Ovary (tissue), 9 donors: ENCODE data around the gene AMOTL2. TPM values are rescaled to one million over a fixed set of nuclear protein-coding genes. Genes with fewer than 3 reads are reported as not detected.
A peak's percentile ranks its signal among the peaks of the same experiment; 100 is the strongest.

ENCODE experiments used
- DNase-seq, 5 donors: peaks; one replicate each; pipeline ENCODE4 v3.0.0-alpha.2; 2019 to 2020
- H3K27ac ChIP-seq, 2 donors: fragments of 200-600 bp; one replicate each; pipeline versions ENCODE4 v1.5.1 to v1.8.0; 2019 to 2022
- H3K27me3 ChIP-seq: fragments of 200-600 bp; one replicate; pipeline ENCODE4 v1.8.0; 2022
- H3K36me3 ChIP-seq: fragments of 200-600 bp; sonication (generic); one replicate; pipeline ENCODE4 v1.5.1; 2019
- H3K4me1 ChIP-seq: one replicate; pipeline ENCODE4 v1.8.1; 2013; ENCODE audit warnings: mild to moderate bottlenecking, moderate library complexity; ENCODE audit not compliant: insufficient read depth
- H3K4me3 ChIP-seq: fragments of 200-600 bp; sonication (generic); one replicate; pipeline ENCODE4 v1.5.1; 2017
- H3K9me3 ChIP-seq, 2 donors: fragments of 200-600 bp in 1 of 2; sonication (generic) in 1 of 2; one replicate each; pipeline versions ENCODE4 v1.5.1 to v1.8.1; 2013 to 2019; ENCODE audit warnings: mild to moderate bottlenecking in 1 of 2, moderate library complexity in 1 of 2
- EP300 ChIP-seq: sonication (generic); formaldehyde crosslinking; IDR thresholded peaks from one replicate; pipeline ENCODE4 v1.6.1; 2017; ENCODE audit warnings: antibody characterized with exemption
- POLR2A ChIP-seq: fragments of 450-650 bp; IDR thresholded peaks from one replicate; pipeline ENCODE4 v1.6.1; 2017; ENCODE audit warnings: antibody characterized with exemption, mild to moderate bottlenecking, moderate library complexity
- WGBS, 3 donors: extraction: QIAGEN DNeasy Blood & Tissue Kit in 1 of 3; methylation state at CpG; one replicate each; pipeline versions ENCODE4 v1.1.5 to v1.1.7; 2013 to 2017; 5-methylcytosine and 5-hydroxymethylcytosine counted together
- intact Hi-C, 4 donors: fragments of 100-400 bp; cut with DNase I; formaldehyde crosslinking; loops; one replicate each; pipeline versions ENCODE4 v1.11.0 to v1.15.1; 2022 to 2023
- polyA plus RNA-seq, 2 donors: library from polyadenylated mRNA; stranded (reverse); fragments of 200-250 nt in 1 of 2; fragments of 350-450 nt in 1 of 2; fragmentation: Illumina TruSeq in 1 of 2; extraction: RNeasy Lipid Tissue Mini Kit (QIAGEN cat#74804) in 1 of 2; gene quantifications; one replicate each; pipeline ENCODE4 v1.2.3, GENCODE V29; 2013 to 2014
- total RNA-seq, 7 donors: library from RNA; depleted of rRNA in 2 of 7; stranded (reverse); fragments of >200 nt in 2 of 7; fragmentation: NEBNext Ultra II Directional in 3 of 7; extraction: Animal tissue kit (Norgen Biotek cat#: 25700) in 3 of 7; gene quantifications; one replicate each; pipeline versions ENCODE4 v1.1.0 to v1.2.4, GENCODE V29; 2016 to 2023
- TF ChIP-seq, protein P1 (sequence below), 3 donors: fragments of 450-650 bp in 2 of 3; fragments of 200-600 bp in 1 of 3; IDR thresholded peaks; one replicate each; pipeline versions ENCODE4 v1.5.1 to v1.8.0; 2016 to 2022; ENCODE audit warnings: antibody characterized with exemption in 3 of 3, mild to moderate bottlenecking in 1 of 3
- donor health status: DM: no; HTN: no; CAD: no; lungs with moderate emphysema.
- donor health status: DM: no; HTN: no; CAD: no.
- donor health status: Bipolar disorder and iron deficiency.
- donor health status: DM: yes; HTN: yes; CAD: no.
- donor health status: DM: no; HTN: no; CAD: no.
- donor health status: DM: yes; HTN: yes; CAD: no.

AMOTL2 gene
- total and polyA plus RNA-seq, 9 donors, result 20.5 to 60.4 (median 42.4) TPM

DNA sequence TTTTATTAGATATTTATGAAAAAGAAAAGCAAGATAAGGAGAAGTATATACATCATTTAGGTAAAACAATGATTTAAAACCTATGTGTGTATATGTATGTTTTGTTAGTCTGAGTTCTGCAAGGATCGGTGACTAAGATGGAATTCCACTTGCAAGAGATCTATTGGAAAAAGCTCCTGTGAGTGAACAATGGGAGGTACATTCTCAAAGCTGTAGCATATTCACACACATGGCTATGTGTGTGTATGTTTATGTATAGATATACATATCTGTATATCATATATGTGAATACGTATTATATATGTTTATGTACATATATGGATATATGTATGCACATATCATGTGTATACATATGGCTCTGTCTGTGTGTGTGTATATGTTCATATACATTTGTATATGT is 54.3 kb downstream of the AMOTL2 start:
- intact Hi-C loops, result loop anchor here in 1 of 4 donors (5.0 kb wide), 1 partner anchor 52 kb away; the partner anchor contains the start of gene AMOTL2

DNA sequence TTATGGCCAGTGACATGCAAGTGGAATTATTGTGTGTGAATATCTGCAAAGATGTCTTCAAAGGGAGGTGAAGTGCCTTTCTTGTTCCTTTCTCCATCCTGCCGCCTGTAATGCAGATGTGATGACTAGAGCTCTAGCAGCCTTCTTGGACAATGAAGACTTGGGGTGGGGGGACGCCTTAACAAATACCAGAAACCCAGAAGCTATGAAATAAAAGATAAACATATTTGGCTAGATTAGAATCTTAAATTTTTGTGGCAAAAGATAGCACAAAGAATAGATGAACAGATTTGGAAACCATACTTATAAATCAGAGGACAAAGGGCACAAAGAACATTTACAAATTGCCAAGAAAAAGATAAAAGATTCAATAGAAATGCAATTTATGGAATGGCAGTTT is 56.1 kb downstream of the AMOTL2 start:
- H3K36me3 ChIP-seq, result no peaks in the 10 kb centered on the region
- intact Hi-C loops, result loop anchor here in 1 of 4 donors (5.0 kb wide), 1 partner anchor 54 kb away; the partner anchor contains the start of gene AMOTL2
- WGBS, 3 donors, result 95 to 99% (median 97%) methylated on average over 2 of the region's 2 CpGs
- no peaks in the 10 kb centered on the region for H3K9me3 ChIP-seq
- H3K27ac ChIP-seq, result no peak overlapping the region
- no peaks in the 10 kb centered on the region for H3K27me3 ChIP-seq
- no peak overlapping the region for H3K4me3 ChIP-seq
- peak in 1 of 5 donors; percentile 0 for DNase-seq
- TF ChIP-seq POLR2A (no peak), EP300 (no peak)
- TF ChIP-seq, protein P1, sequence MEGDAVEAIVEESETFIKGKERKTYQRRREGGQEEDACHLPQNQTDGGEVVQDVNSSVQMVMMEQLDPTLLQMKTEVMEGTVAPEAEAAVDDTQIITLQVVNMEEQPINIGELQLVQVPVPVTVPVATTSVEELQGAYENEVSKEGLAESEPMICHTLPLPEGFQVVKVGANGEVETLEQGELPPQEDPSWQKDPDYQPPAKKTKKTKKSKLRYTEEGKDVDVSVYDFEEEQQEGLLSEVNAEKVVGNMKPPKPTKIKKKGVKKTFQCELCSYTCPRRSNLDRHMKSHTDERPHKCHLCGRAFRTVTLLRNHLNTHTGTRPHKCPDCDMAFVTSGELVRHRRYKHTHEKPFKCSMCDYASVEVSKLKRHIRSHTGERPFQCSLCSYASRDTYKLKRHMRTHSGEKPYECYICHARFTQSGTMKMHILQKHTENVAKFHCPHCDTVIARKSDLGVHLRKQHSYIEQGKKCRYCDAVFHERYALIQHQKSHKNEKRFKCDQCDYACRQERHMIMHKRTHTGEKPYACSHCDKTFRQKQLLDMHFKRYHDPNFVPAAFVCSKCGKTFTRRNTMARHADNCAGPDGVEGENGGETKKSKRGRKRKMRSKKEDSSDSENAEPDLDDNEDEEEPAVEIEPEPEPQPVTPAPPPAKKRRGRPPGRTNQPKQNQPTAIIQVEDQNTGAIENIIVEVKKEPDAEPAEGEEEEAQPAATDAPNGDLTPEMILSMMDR (IDR thresholded peaks at IDR 0.05), result no peak
- peaks cover 21% of the 10 kb centered on the region for H3K4me1 ChIP-seq

More for the DNA sequence above, 54.3 kb downstream of the AMOTL2 start:
- no peaks in the 10 kb centered on the region for H3K27me3 ChIP-seq
- no peak overlapping the region for H3K27ac ChIP-seq
- DNase-seq, result no peak
- H3K4me3 ChIP-seq, result no peak overlapping the region
- no peaks in the 10 kb centered on the region for H3K36me3 ChIP-seq
- TF ChIP-seq POLR2A, result no peak
- TF ChIP-seq, protein P1 (IDR thresholded peaks at IDR 0.05), result no peak
- TF ChIP-seq EP300, result no peak
- H3K4me1 ChIP-seq, result peaks cover 8% of the 10 kb centered on the region
- 91 to 96% (median 95%) methylated on average over 2 of the region's 2 CpGs for WGBS, 3 donors
- no peaks in the 10 kb centered on the region for H3K9me3 ChIP-seq

DNA sequence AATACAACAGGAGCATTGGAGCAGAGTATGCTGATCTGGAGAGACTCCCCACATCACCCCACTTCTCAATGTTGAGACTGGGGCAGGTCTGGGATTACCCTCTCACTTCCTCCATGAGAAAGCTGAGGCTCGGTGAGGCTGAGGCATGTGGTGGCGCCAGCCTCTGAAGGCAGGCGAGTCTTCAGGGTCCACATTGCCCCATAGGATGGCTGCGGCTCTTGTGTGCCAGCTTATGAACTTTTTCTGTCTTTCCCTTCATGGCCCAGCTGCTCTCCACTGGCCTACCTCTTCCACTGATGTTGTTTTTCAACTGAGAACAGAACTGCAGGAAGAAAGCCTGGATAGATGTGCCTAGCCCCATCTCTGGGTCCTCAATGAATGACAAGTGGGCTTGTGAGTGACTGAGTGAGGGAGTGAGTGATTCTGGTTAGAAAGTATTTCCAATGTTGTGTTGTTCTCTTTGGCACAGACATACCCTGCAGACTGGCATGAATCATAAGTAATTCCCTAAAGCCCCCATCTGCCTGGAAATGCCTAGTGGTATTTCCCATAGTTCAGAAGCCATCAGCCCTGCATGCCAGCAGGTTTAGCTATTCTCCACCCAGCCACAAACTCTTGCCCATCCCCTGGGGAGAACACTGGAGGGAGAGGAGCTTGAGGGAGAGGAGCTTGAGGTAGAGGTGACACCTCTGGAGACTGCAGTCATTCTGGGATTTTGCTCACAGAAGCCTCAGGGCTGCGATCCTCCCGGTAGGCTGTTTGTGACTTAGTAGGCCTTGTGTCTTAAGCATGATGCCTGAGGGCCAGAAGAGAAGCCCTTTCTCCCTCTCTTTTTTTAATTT is 56.9 kb downstream of the AMOTL2 start:
- 83 to 99% (median 95%) methylated on average over 6 of the region's 6 CpGs for WGBS, 3 donors
- H3K9me3 ChIP-seq, result no peaks in the 10 kb centered on the region
- peaks cover 25% of the 10 kb centered on the region for H3K4me1 ChIP-seq
- no peaks in the 10 kb centered on the region for H3K36me3 ChIP-seq
- H3K4me3 ChIP-seq, result no peak overlapping the region
- DNase-seq, result no peak
- no peaks in the 10 kb centered on the region for H3K27me3 ChIP-seq
- no peak overlapping the region for H3K27ac ChIP-seq
- intact Hi-C loops, result loop anchor here in 1 of 4 donors (5.0 kb wide), 1 partner anchor 55 kb away; the partner anchor contains the start of gene AMOTL2
- TF ChIP-seq, protein P1 (IDR thresholded peaks at IDR 0.05), result no peak
- TF ChIP-seq POLR2A (no peak), EP300 (no peak)

DNA sequence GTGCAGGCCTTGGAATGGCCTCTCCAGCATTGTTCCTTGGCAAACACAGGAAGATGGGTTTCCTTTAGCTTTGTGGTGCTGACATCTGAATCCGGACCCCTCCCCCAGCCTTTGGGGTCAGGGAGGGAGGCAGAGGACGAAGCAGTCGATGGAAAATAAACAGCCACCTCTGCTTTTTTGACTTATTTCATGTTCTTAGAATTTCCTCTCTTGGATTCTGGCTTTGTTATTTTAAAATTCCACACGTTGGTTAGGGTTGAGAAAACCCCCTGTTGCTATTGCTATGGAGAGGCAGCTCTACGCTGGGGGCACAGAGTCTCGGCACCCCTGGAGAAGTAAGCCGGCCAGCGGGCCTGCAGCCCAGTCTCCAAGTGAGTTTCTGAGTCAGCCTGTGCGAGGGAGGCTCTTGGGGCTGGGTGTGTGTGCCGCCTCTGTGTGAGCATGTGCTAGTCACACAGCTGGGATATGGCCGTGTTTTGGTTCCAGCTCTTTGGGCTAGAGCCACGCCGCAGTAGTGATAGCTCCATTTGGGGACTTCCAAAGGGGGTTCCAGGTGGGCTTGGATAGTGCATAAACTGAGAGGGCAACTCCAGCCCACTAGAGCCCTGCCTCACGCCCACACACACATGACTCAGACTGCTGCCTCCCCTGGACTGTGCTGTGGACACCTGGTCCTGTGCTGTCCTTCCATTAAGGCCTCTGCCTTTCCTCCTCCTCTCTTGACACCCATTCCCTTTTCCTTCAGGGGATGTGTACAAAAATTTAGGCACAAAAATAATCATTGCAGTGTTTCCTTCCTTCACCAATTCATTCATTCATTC is 58.8 kb downstream of the AMOTL2 start:
- no peak overlapping the region for H3K4me3 ChIP-seq
- 9 to 16% (median 14%) methylated on average over 14 of the region's 14 CpGs for WGBS, 3 donors
- TF ChIP-seq EP300 (no peak), POLR2A (no peak)
- TF ChIP-seq, protein P1 (IDR thresholded peaks at IDR 0.05), result no peak

More for the DNA sequence above, 58.8 kb downstream of the AMOTL2 start:
- Histone ChIP-seq H3K9me3 (no peaks in the 10 kb centered on the region), H3K4me1 (peaks cover 25% of the 10 kb centered on the region), H3K27me3 (no peaks in the 10 kb centered on the region), H3K36me3 (no peaks in the 10 kb centered on the region), H3K27ac (no peak overlapping the region)
- DNase-seq, result peak; percentile 68 to 83 (median 76)
- intact Hi-C loops, result loop anchor here in 1 of 4 donors (5.0 kb wide), 1 partner anchor 57 kb away; the partner anchor contains the start of gene AMOTL2
